ENCODE measurements around the gene PLPPR1.

GRCh38 chr9:101311758-101312420, 283.4 kb downstream of the PLPPR1 start:
- TF ChIP-seq POLR2A (IDR thresholded peaks at IDR 0.05), result no peak
- TF ChIP-seq, protein P1, sequence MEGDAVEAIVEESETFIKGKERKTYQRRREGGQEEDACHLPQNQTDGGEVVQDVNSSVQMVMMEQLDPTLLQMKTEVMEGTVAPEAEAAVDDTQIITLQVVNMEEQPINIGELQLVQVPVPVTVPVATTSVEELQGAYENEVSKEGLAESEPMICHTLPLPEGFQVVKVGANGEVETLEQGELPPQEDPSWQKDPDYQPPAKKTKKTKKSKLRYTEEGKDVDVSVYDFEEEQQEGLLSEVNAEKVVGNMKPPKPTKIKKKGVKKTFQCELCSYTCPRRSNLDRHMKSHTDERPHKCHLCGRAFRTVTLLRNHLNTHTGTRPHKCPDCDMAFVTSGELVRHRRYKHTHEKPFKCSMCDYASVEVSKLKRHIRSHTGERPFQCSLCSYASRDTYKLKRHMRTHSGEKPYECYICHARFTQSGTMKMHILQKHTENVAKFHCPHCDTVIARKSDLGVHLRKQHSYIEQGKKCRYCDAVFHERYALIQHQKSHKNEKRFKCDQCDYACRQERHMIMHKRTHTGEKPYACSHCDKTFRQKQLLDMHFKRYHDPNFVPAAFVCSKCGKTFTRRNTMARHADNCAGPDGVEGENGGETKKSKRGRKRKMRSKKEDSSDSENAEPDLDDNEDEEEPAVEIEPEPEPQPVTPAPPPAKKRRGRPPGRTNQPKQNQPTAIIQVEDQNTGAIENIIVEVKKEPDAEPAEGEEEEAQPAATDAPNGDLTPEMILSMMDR (IDR thresholded peaks at IDR 0.05), result peak; percentile 44 to 83 (median 68)
